ENCODE data around the gene SBK1.
A peak's percentile ranks its signal among the peaks of the same experiment; 100 is the strongest.
"Not testable (repeated sequence)": the region's sequence is repeated elsewhere in the genome, so short reads cannot be mapped to it uniquely, and the experiment has no call there.

Gene SBK1

DNA sequence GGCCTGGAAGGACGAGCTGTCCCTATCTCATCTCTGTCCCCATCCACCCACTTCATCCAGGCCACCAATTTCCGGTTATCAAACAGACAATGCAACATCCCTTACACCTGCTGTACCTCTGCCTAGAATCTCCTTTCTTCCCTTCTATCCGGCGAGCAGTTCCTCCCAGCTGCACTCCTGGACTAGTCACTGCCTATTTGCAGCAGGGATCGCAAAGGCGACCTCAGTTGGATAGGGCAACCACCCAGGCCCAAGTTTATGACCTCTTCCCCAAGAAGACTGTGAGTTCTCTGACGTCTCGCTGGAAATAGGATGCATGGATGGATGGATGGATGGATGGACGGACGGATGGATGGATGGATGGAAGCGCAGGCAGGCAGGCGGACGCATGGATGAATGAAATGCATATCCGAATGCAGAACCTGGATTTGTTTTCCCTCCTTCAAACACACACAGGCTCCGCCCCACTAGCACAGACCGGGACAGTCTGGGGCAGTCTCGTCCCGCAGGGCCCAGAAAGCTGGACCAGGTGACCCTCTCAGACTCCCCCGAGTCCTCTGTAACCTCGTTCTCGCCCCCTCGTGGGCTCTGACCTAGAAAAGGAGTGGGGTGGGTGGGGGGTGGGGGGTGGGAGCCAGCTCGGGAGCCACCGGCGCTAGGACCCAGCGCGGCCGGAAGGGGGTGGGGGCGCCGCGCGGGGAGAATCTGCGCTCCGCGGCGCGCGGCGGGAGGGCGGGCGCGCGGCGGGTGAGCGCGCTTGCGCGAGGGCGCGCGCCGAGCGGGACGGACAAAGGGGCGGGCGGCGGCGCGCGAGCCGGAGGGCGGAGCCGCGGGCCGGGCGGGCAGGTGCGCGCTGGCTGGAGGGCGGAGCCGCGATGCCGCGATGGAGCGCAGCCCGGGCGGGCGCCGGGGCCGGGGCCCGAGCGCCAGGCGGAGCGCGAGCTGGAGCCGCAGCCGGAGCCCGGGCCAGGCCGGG lies at the start of gene SBK1:
Gene SBK1, plus strand, starts transcription at position 875 of the 976 bp plus-strand sequence. CDS start 24,867 bp downstream, outside the sequence.
- CTCF ChIA-PET = interaction anchor here (2.4 to 2.5 kb wide), 2 partner anchors 13 to 29 kb away, joined by 6 to 11 read pairs; no protein-coding TSS in a partner anchor
- peak; percentile 96 for DNase-seq (ENCODE audit: extremely low spot score)

GRCh38 chr16:28249483-28249882 lies 42.8 kb upstream of the SBK1 start:
- POLR2A ChIA-PET; DNase-seq (ENCODE audit: extremely low spot score); CTCF ChIA-PET: not testable (repeated sequence)

More for the DNA sequence above, at the start of gene SBK1:
- POLR2A ChIA-PET = no interaction called here
- TF ChIP-seq, protein P1, sequence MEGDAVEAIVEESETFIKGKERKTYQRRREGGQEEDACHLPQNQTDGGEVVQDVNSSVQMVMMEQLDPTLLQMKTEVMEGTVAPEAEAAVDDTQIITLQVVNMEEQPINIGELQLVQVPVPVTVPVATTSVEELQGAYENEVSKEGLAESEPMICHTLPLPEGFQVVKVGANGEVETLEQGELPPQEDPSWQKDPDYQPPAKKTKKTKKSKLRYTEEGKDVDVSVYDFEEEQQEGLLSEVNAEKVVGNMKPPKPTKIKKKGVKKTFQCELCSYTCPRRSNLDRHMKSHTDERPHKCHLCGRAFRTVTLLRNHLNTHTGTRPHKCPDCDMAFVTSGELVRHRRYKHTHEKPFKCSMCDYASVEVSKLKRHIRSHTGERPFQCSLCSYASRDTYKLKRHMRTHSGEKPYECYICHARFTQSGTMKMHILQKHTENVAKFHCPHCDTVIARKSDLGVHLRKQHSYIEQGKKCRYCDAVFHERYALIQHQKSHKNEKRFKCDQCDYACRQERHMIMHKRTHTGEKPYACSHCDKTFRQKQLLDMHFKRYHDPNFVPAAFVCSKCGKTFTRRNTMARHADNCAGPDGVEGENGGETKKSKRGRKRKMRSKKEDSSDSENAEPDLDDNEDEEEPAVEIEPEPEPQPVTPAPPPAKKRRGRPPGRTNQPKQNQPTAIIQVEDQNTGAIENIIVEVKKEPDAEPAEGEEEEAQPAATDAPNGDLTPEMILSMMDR (IDR thresholded peaks at IDR 0.05; ENCODE audit: control extremely low read depth, extremely low read depth, low read depth, missing control alignments) = no peak

DNA sequence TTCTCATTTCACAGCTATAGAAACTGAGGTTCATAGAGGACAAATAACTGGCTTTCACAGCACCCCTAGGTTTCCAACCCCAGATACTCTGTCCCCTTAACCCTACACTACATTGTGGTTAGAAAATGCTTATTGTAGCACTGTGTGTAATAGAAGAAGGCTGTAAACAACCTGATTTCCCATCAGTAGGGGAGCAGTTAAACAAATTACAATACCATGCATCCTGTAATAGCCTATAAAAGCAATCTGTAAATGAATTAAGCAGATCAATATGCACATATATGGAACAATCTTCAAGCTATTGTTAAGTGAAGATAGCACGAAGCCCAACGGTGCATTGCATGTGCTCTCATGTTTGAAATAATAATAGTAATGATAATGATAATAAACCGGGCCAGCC lies 41.3 kb upstream of the SBK1 start:
- CTCF ChIA-PET = interaction anchor here (1.2 kb wide), 1 partner anchor 27 kb away, joined by 3 read pairs; no protein-coding TSS in a partner anchor
- POLR2A ChIA-PET = no interaction called here
- TF ChIP-seq, protein P1 (IDR thresholded peaks at IDR 0.05; ENCODE audit: control extremely low read depth, extremely low read depth, low read depth, missing control alignments) = no peak
- no peak for DNase-seq (ENCODE audit: extremely low spot score)

DNA sequence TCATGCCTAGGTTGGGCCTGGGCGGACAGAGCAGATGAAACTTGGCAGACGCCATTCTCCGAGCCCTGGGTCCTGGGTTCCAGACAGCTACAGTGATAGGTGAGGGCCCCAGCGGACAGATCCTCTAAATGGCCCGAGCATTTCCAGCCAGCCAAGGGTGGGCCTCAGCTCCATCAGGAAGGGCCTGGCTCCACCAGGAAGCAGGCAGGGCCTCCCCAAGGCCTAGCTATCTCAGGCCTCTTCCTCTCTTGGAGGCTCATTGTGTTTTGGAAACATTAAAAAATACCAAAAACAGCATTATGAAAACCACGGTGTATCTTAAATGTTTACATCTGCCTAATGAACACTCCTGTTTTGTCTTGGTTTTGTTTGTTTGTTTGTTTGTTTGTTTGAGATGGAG lies 38.2 kb upstream of the SBK1 start:
- ChIA-PET POLR2A (no interaction called here), CTCF (no interaction called here)
- DNase-seq (ENCODE audit: extremely low spot score) = no peak
- TF ChIP-seq, protein P1 (IDR thresholded peaks at IDR 0.05; ENCODE audit: control extremely low read depth, extremely low read depth, low read depth, missing control alignments) = no peak

DNA sequence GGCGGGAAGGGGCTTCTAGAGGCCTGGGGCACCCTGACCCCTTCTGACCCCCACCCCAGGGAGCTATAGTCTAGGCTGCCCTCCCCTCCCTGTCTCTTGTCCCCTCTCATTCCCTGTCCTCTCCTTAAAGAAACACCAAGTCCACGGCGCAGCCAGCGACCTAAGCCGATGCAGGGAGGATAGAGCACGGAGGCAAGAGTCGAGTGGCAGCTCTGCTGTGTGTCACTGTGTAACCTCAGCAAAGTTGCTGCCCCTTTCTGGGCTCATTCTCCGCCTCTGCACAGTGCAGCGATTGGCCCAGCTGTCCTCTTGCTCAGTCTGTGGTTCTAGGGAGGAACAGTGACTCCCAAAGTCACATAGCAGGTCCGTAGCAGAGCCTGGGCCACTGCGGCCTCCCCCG lies 36.5 kb upstream of the SBK1 start:
- ChIA-PET CTCF (interaction anchor here (1.0 kb wide), 1 partner anchor 66 kb away, joined by 3 read pairs; no protein-coding TSS in a partner anchor), POLR2A (no interaction called here)
- TF ChIP-seq, protein P1 (IDR thresholded peaks at IDR 0.05; ENCODE audit: control extremely low read depth, extremely low read depth, low read depth, missing control alignments) = no peak
- DNase-seq (ENCODE audit: extremely low spot score) = no peak

DNA sequence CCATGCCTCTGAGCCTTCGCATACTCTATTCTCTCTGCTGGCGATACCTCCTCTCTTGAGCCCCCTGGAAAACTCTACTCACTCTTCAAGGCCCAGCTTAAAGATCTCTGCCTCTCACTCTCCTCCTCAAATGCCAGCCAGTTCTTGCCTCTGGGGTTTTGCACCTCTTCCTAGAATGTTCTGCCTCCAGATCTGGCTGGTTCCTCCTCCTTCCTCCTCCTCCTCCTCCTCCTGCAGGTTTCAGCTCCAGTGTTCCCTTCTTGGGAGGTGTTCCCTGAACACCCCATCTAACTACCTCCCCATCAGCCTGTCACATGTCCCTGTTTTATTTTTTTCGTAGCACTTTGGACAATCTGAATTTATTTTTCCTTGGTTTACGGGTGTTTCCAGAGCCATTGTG lies 35.1 kb upstream of the SBK1 start:
- ChIA-PET CTCF (interaction anchor here (1.4 kb wide), 1 partner anchor 64 kb away, joined by 3 read pairs; no protein-coding TSS in a partner anchor), POLR2A (no interaction called here)
- no peak for DNase-seq (ENCODE audit: extremely low spot score)
- TF ChIP-seq, protein P1 (IDR thresholded peaks at IDR 0.05; ENCODE audit: control extremely low read depth, extremely low read depth, low read depth, missing control alignments) = no peak

DNA sequence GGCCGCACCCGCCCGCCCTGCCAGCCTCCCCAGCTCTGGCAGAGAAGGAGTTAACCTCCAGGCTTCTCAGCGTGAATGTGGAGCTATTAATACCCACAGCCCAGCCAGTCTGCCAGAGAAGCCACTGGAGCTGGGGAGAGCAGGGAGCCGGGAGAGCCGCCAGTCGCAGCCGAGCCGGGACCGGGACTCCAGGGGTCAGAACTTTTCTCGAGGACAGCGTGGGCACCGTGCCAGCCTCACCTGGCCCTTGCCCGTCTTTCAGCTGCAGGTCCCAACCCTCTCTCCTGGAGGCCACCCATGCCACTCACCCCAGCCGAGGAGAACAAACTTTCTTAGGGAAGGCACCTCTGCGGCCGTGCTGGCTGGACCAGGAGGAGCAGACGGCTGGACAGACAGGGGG lies 33.8 kb upstream of the SBK1 start:
- ChIA-PET CTCF (no interaction called here), POLR2A (no interaction called here)
- DNase-seq (ENCODE audit: extremely low spot score) = no peak
- TF ChIP-seq, protein P1 (IDR thresholded peaks at IDR 0.05; ENCODE audit: control extremely low read depth, extremely low read depth, low read depth, missing control alignments) = no peak
